HG02588 (cell line): ENCODE measurements around the gene AFAP1L1.
A peak's percentile ranks its signal among the peaks of the same experiment; 100 is the strongest.
"Not testable (repeated sequence)": the region's sequence is repeated elsewhere in the genome, so short reads cannot be mapped to it uniquely, and the experiment has no call there.

ENCODE experiments used
- ATAC-seq: cut with Tn5 transposase; IDR thresholded peaks from one replicate; pipeline ENCODE4 v1.9.1; 2021; ENCODE audit warnings: mild to moderate bottlenecking, moderate library complexity; ENCODE audit not compliant: unreplicated experiment

The AFAP1L1 gene

DNA sequence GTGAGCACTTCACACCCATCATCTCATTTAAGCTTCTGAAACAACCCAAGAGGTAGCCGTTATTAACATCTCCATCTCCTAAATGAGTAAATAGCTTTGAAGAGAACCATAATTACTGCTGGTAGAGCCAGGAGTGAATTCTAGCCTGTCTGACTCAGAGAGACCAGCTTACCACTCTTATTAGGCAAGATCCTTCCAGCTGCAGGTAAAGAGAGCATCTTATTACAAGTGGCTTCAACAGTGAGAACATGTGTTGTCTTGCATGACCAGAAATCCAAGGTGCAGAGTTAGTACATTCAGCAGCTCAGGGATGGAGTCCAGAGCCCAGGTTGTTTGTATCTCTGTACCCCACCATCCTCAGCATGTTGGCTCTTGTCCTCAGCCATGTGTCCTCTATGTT lies 10.9 kb upstream of the AFAP1L1 start:
- no peak for ATAC-seq

DNA sequence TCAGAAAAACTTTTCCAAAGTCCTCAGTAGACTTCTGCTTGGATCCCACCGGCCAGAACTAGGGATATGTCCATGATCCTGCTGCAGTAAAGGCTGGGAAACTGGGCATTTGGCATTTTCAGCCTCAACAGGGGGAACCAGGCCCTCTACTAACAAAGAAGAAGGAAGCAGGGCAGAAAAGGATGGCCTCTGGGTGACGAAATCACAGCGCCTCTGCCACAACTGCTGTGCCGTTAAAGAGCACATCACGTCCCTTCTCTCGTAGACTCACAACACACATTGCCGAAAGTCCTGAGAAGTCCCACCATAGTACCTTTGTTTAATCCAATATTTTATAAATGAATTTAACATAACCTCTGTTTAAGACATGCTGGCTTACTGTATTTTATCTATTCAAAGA lies 10.4 kb upstream of the AFAP1L1 start:
- ATAC-seq: no peak

DNA sequence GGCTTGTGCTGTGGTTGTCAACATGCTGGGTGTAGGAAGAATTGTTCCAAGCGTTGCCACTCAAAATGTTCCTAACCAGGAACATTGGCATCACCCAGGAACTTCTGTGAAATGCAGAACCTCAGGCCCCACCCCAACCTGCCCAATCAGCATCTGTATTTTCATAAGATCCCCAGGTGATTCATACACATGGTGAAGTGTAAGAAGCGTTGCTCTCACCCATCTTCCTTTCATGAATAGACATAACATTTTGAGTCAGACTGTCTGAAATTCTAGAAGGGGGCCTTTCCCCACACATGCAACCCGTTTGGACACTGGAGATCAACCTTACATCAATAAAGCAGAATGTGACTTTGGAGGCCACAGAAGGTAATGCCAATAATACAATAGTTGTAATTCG lies 9.3 kb upstream of the AFAP1L1 start:
- no peak for ATAC-seq

DNA sequence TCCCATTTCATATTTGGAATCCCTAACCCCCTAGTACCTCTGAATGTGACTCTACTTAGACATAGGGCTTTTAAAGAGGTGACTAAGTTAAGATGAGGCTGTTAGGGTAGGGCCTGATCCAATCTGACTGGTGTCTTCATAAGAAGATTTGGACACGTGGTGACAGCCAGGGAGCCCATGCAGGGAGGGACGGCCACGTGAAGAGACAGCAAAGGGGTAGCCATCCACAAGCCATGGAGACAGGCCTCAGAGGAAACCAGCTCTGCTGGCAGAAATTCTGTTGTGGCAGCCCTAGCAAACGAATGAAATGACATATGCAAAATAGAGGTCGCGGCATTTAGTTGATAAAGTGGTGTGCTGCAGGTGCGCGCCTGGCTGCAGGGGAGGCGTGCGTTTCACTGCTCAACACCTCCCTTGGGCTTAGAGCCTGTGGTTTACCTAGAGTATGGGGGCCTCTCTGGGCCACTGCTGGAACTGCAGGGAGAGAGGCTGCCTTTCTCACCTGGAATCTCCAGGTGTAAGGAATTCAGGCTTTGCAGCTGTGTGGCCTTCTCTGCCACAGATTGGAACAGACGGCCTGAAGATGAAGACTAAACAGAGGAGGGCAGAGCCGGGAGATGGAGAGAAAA lies 7.1 kb upstream of the AFAP1L1 start:
- ATAC-seq: peak; percentile 90

DNA sequence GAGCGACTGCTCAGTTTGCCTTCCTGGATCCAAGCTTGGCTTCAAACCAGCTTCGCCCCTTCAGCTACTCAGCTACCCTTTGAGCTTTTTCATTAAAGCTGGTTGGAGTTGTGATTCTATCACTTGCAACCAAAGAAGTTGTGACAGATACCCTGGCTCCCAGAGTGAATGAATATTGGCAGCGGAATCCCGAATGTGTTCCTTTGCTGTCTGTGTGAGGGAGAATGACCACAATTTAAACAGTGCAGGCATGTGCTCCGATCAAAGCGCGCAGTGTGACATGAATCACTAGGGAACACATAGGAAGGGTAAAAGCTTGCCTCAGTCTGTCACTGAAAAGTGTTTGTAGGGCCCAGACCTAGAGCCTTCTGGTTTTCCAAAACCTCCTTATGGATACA lies 6.6 kb upstream of the AFAP1L1 start:
- no peak for ATAC-seq

DNA sequence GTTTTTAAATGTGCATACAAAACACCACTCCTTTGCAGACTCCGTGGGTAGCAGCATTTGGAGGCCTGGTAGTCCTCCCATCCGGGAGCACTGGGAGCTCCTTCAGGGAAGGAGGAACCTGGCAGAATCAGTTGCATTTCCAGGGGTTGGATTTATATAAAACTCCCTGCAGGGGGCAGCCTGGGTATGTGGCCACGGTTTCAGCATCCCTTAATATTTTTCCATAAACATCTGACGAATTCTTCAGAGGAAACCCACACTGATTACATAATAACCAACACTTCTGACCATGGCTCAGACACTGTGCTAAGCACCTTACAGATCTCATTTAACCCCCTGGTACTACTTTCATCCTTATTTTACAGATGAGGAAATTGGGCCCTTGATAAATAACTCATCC lies 6.1 kb upstream of the AFAP1L1 start:
- no peak for ATAC-seq

DNA sequence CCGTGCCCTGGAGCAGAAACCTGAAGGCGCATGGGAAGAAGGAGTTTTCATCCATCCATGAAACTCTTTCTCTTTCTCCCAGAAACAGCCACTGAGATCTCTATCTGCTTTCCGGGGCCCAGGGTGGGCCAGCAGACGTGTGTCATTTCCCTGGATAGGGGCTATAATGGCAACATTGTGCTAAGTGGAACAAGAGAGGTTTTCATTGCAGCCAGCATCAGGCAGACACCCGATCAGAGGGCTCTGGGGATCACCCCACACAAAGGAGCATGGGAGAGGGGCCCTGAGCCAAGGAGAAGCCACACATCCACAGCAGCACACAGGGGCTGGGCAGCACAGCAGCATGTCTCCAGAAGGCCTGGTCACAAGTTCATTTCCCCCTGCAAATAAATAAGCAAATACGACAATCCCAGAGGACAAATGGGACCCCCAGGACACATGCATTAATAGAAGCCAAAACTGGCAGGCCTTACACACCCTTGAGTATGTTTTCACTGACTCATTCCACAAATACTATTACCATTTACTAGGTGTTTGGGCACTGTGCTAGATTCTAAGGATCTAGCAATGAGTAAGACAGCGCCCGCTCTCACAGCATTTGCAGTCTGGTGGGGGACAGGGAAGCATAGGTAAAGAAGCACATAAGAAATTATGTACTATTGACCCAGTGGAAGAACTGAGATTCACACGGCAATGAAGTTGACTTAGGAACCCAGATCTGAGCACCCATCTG lies 4.3 kb upstream of the AFAP1L1 start:
- no peak for ATAC-seq

DNA sequence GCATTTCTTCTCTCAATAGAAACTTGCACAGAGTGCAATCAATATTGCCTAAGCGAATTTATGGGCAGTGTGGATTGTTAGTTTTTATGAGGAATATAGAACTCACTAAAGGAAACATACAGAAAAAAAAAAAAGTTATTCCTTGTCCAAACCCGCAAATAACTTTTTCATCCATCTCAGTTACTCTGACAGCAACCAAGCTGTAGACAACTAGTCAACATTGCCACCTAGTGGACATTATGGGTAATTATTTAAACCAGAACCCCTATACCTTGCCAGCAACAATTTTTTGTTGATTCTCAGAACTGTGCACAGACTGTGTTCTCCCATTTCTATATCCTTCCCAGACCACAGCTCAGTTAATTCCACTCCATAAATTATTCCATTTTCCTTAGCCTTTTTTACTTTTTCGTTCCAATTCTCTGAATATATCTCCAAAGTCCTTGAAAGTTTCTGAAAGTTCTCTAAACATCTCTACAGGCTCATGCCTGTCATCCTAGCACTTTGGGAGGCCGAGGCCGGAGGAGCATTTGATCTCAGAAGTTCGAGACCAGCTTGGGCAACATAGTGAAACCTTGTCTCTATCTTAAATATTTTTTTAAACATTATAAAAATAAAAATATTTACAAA lies 2.6 kb upstream of the AFAP1L1 start:
- no peak for ATAC-seq

DNA sequence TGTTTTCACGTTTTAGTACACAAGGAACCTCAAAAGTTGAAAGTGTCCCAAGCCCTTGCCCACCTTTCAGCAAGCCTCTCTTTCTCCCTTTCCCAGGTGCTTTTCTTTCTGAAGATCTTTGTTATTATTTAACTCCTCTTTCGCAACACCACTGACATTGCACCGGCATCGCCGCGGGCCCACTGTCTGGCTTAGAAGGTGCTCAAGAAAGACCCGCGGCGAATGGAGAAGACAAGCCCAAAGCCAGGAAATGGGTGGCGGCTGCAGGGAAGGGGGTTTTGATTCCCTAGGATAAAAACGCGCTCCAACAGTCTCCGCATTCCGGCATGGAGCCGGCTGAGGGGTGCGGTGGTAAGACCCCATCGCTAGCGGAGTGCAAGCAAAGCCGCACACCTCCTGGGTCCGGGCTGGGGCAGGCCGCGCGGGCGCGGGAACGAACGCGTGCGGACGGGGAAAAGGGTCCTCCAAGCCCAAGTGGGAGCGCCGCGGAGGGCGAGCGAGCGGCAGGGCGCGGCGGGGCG lies 404 bp upstream of the AFAP1L1 start:
- ATAC-seq: no peak

DNA sequence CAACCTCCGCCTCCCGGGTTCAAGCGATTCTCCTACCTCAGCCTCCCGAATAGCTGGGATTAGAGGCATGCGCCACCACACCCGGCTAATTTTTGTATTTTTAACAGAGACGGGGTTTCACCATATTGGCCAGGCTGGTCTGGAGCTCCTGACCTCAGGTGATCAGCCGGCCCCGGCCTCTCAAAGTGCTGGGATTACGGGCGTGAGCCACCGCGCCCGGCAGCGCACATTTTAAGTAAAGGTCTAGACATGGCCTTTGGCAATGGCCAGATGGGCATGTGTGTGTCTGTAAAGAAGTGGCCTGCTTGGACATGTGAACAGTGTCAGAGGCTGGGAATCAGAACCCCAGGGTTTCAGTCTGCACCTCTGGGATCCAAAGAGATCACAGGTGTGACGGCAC lies 1.1 kb downstream of the AFAP1L1 start:
- ATAC-seq: not testable (repeated sequence)

DNA sequence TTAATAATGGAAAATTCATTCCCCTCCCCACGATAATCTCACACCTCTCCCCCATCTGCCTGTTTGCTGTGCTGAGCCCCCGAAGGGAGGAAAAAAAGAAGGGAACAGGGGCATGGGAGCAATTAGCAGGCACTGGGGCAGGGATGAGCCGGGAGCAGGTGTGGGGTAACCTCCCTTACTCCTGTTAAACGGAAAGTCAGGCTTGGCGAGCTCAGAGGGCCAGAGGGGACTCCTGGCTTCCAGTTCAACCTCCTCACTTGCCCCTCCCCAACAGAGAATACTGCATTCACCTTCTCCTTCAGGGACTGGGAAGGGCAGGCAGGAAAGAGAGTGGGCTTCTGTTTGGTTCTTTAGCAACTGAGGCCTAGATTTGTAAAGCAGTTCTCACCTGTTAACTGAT lies 1.6 kb downstream of the AFAP1L1 start:
- ATAC-seq: no peak

DNA sequence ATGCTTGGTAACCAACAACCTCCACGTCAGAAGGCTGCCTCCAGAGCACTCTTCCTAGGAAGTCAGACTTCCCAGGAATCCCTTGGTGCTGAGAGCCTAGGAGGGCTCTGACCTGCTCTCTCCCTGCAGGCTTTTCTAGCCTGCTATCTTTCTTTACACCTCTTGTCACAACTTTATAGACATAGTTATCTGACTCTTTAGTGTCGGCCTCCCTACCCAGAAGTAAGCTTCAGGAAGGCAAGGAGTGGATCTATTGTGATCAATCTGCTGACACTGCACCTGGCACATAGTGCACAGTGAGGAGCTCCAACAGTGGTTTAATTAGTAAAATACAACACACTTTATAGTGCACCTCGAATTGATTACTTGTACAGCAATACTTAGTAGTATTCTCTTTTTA lies 2.3 kb downstream of the AFAP1L1 start:
- no peak for ATAC-seq

DNA sequence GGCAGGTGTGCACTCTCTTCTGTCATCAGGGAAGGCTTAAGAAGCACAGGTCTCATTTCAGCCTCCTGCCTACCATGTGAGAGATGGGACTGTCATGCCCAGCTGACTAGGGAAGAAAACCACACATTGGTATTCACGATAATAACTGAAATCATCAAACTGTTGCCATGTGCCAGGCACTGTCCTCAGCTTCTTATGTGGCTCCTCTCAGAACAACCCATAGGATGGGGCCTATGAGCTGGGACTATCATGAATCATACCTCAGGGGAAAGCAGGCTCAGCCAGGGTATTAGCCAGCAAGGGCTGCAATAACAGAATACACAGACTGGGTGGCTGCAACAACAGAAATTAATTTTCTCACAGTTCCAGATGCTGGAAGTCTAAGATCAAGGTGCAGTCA lies 3.3 kb downstream of the AFAP1L1 start:
- no peak for ATAC-seq

DNA sequence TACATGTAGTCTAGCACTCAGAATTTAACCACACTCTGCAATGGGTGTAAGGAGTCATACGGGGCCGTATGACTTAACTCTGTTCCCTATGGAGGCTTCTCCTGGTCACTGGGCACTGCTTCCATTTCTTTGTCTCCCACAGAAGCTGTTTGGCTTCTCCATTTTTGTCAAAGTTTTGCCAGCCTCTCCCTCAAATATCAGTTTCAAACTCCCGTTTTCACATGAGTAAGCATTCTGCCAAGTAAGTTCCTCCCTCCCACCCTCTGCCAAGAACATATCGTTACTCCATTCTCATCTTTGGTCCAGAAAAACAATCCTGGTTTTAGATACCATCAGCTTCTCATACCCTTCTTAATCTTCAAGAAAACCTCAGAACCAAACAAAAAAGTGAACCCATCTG lies 6.1 kb downstream of the AFAP1L1 start:
- no peak for ATAC-seq

DNA sequence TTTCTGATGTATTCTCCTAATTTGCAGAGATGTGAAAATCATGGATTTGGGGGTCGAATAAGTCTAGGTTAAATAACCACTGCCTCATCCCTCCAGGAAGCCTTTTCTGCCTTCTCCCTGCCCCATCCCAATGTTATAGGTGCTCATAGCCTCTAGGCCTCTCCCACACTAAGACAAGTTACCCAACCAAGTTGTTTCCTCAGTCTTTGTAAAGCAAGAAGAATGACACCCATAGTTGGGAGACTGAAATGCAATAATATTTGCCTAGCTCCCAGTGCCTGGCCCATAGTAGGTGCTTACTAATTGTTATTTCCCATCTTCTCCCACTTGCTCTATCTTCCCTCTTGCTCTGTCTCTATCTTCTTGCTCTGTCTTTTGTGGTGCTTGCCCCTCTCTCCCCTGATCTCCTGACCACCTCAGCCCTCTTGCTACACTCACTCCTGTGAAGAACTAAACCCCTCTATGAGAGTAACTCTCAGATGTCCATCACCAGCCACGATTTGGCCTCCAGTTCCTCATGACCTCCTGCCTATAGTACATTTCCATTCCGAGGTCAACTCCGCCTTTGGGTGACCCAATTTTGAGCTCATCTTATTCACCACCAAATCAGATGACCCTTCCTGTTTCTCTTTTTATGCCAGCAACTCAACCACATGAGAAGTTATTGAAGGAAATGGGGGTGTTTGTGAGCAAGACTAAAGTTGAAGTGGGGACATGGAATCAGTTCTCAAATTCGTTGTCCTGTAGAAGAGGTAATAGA lies 7.0 kb downstream of the AFAP1L1 start:
- ATAC-seq: no peak

DNA sequence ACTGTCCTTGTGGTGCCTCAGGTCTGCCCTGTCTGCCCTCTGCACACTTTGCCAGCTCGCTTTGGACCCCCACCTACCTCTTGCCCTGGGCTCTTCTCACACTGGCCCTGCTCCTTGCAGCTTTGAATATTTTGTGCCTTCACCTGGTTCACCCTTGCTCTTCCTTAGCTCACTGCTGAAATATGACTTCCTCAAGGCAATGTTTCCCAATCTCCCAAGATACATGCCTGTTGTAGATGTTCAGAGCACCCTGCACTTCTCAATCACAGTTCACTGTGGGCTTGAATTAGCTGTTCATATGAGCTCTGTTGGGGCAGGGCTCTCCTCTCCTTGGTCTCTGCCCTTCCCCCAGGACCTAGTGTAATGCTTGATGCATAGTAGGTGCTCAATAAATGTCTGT lies 8.0 kb downstream of the AFAP1L1 start:
- no peak for ATAC-seq

DNA sequence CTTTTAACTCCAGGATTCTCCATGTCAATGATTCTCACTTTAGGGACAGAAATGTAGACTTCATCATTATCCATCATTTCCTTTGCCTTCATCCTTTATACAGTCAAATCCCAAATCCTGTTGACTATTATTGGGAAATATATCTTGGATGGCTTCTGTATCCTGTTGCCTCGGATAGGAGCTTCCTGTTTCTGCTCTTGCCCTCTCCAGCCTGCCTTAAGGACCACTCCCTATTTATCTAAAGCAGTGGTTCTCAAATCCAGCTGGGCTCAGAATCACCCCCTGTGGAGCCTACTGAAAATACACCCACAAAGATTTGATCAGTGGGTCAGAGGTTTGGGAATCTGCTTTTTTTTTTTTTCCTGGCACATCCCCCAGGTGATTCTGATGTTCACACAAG lies 8.5 kb downstream of the AFAP1L1 start:
- no peak for ATAC-seq

DNA sequence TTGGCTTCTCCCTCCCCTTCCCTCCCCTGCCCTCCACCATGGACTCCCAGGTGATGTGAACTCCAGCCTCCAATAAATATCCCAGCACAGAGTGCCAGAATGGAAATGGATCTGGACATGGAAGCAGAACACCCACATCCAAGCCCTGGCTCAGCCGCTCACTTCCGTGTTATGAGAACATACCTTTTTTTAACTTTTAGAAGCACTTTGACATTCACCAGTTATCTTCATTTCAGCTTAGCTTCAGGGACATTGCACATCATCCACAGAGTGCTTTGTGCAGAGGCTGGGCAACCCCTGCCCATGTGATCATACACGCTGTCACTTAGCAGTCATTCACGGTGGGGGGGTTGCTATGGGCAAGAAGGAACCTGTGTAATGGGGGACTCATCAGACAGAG lies 9.1 kb downstream of the AFAP1L1 start:
- no peak for ATAC-seq

DNA sequence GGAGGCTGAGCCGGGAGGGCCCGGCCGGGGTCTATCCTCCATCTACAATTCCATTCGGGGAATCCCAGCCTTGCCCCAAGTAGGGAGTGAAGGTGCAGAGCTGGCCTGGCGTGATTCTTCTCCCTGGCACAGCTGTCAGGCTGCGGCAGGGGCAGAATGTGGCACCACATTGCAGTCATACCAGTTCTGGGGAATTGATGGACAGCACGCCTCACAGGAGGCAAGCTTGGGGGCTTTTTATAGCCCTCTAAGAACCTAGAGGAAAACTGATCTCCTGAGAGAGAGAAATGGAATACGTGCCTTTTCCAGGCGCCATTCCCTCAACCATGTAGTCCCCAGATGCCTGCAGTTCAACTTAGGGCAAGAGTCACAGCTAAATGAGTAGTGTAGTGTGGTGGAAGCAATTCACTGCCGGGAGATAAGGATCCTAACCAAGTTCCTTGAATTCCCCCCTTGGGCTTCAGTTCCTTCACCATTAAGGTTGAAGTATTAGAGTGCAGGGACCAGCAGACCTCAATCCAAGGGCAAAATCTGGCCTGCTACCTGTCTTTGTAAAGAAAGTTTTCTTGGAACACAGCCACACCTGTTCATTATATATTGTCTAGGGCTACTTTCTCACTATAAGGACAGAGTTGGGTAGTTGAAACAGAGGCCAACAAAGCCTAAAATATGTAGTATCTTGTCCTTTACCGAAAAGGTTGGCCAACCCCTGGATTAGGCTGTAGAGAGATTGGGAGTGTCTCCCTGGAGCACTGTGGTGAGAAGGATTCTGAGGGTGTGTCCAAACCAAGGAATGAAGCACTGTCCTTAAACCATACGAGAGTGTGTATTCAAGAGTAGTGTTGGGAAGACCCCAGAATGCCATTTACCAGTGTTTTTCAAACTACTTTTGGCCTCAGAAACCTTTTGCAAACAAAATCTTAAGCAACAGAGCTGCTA lies 10.6 kb downstream of the AFAP1L1 start:
- no peak for ATAC-seq

DNA sequence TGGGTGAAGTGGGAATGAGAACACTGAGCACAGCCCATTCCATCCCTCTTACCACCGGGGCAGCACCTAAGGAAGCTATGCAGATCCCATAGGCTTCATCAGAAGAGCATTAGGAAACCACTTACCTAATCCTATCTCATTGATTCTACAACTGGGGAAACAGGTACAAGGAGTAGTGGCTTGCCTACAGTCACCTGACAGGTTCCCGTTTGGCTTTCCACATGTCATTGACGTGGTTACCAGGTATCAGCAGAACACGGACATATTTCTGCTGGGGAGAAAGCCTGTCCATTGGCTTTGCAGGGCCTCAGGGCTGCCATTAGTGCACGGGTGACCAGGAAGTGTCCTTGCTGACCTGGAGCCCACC lies 11.3 kb downstream of the AFAP1L1 start:
- ATAC-seq: no peak
